HG03196 (cell line): ENCODE results near the gene PRDM16.

ENCODE experiments used
- ATAC-seq: cut with Tn5 transposase; IDR thresholded peaks from one replicate; pipeline ENCODE4 v1.9.1; 2021; ENCODE audit not compliant: unreplicated experiment

The PRDM16 gene

GRCh38 chr1:3464649-3465025 lies 395.6 kb downstream of the PRDM16 start:
- no peak for ATAC-seq

GRCh38 chr1:3465091-3465934 lies 396.3 kb downstream of the PRDM16 start:
- no peak for ATAC-seq

GRCh38 chr1:3465935-3466321 lies 396.9 kb downstream of the PRDM16 start:
- no peak for ATAC-seq

GRCh38 chr1:3466366-3467075 lies 397.5 kb downstream of the PRDM16 start:
- no peak for ATAC-seq

- ATAC-seq, result no peak
These were observed 398.4 kb downstream of the PRDM16 start for GRCh38 chr1:3467096-3468036.

GRCh38 chr1:3468236-3469103 lies 399.5 kb downstream of the PRDM16 start:
- no peak for ATAC-seq

- no peak for ATAC-seq
These were observed 400.3 kb downstream of the PRDM16 start for GRCh38 chr1:3469104-3469848.

GRCh38 chr1:3469849-3470649 lies 401.0 kb downstream of the PRDM16 start:
- no peak for ATAC-seq

- ATAC-seq, result no peak
These were observed 401.8 kb downstream of the PRDM16 start for GRCh38 chr1:3470650-3471355.

GRCh38 chr1:3471356-3472087 lies 402.5 kb downstream of the PRDM16 start:
- ATAC-seq, result no peak

- no peak for ATAC-seq
These were observed 403.3 kb downstream of the PRDM16 start for GRCh38 chr1:3472088-3472850.

GRCh38 chr1:3472906-3473305 lies 403.9 kb downstream of the PRDM16 start:
- no peak for ATAC-seq

- ATAC-seq, result no peak
These were observed 404.4 kb downstream of the PRDM16 start for GRCh38 chr1:3473381-3473844.

- ATAC-seq, result no peak
These were observed 405.0 kb downstream of the PRDM16 start for GRCh38 chr1:3474016-3474415.

GRCh38 chr1:3474421-3474820 lies 405.4 kb downstream of the PRDM16 start:
- no peak for ATAC-seq

- no peak for ATAC-seq
These were observed 407.0 kb downstream of the PRDM16 start for GRCh38 chr1:3475839-3476573.
